Upper lobe of left lung (tissue), 6 donors: ENCODE measurements around the gene DLG2. TPM values are rescaled to one million over a fixed set of nuclear protein-coding genes. Genes with fewer than 3 reads are reported as not detected.
"Not testable (repeated sequence)": the region's sequence is repeated elsewhere in the genome, so short reads cannot be mapped to it uniquely, and the experiment has no call there.

Experiments used
- ATAC-seq, 2 donors: fragments of 200-7000 bp; cut with Tn5 transposase; one replicate each; pipeline ENCODE4 v1.9.1; 2022; ENCODE audit warnings: mild to moderate bottlenecking in 2 of 2, moderate library complexity in 2 of 2; ENCODE audit not compliant: low FRiP score in 2 of 2
- DNase-seq, 2 donors: peaks; one replicate each; pipeline ENCODE4 v3.0.0-alpha.2; 2019 to 2020
- H3K27ac ChIP-seq, 4 donors: fragments of 200-600 bp; sonication (generic); one replicate each; pipeline ENCODE4 v1.5.1; 2016 to 2019
- H3K27me3 ChIP-seq, 4 donors: fragments of 200-600 bp; sonication (generic); one replicate each; pipeline ENCODE4 v1.5.1; 2017 to 2019
- H3K36me3 ChIP-seq, 4 donors: fragments of 200-600 bp; sonication (generic); one replicate each; pipeline ENCODE4 v1.5.1; 2016 to 2019
- H3K4me1 ChIP-seq, 4 donors: fragments of 200-600 bp; sonication (generic); one replicate each; pipeline ENCODE4 v1.5.1; 2018 to 2019
- H3K4me3 ChIP-seq, 4 donors: fragments of 200-600 bp; sonication (generic); one replicate each; pipeline ENCODE4 v1.5.1; 2017 to 2019; ENCODE audit warnings: mild to moderate bottlenecking in 2 of 4, moderate library complexity in 1 of 4
- H3K9me3 ChIP-seq, 4 donors: fragments of 200-600 bp; sonication (generic); one replicate each; pipeline ENCODE4 v1.5.1; 2018 to 2019
- CTCF ChIP-seq, 6 experiments: fragments of 450-650 bp in 4 of 6; fragments of 200-600 bp in 2 of 6; sonication (generic) in 2 of 6; IDR thresholded peaks; one replicate each; pipeline ENCODE4 v1.5.1; 2016 to 2019; ENCODE audit warnings: antibody characterized with exemption in 6 of 6
- EP300 ChIP-seq, 4 donors: sonication (generic); formaldehyde crosslinking; IDR thresholded peaks; one replicate each; pipeline ENCODE4 v1.5.1; 2017; ENCODE audit warnings: antibody characterized with exemption in 4 of 4, control low read depth in 2 of 4
- POLR2A ChIP-seq, 4 donors: fragments of 450-650 bp; IDR thresholded peaks; one replicate each; pipeline ENCODE4 v1.5.1; 2016 to 2017; ENCODE audit warnings: antibody characterized with exemption in 4 of 4, mild to moderate bottlenecking in 2 of 4
- POLR2AphosphoS5 ChIP-seq, 2 donors: sonication (generic); formaldehyde crosslinking; IDR thresholded peaks; one replicate each; pipeline ENCODE4 v1.5.1; 2017; ENCODE audit warnings: antibody characterized with exemption in 2 of 2
- WGBS, 2 donors: methylation state at CpG; one replicate each; pipeline ENCODE4 v1.1.5; 2017 to 2018; 5-methylcytosine and 5-hydroxymethylcytosine counted together
- total RNA-seq, 6 donors: library from RNA; depleted of rRNA in 4 of 6; stranded (reverse); fragments of >200 nt in 4 of 6; gene quantifications; one replicate each; pipeline versions ENCODE4 v1.1.0 to v1.2.1, GENCODE V29; 2016 to 2021
- donor health status: DM: no; HTN: no; CAD: no; lungs with moderate emphysema.
- donor health status: DM: no; HTN: yes; CAD: no; lungs with severe emphysema.

The DLG2 gene
- total RNA-seq, 6 donors from 2014 or later: 3.4 to 37.7 (median 9.1) TPM

GRCh38 chr11:85355921-85356320 lies 271.2 kb downstream of the DLG2 start:
- DNase-seq (no peak), ATAC-seq (no peak)
- H3K4me1 ChIP-seq: no peaks in the 10 kb centered on the region
- H3K4me3 ChIP-seq: no peak overlapping the region
- H3K27me3 ChIP-seq: no peaks in the 10 kb centered on the region
- H3K27ac ChIP-seq: no peak overlapping the region
- no peaks in the 10 kb centered on the region for H3K36me3 ChIP-seq
- no peaks in the 10 kb centered on the region for H3K9me3 ChIP-seq
- no peak for TF ChIP-seq EP300 (IDR thresholded peaks at IDR 0.05)
- TF ChIP-seq CTCF (IDR thresholded peaks at IDR 0.05): no peak
- TF ChIP-seq POLR2A (IDR thresholded peaks at IDR 0.05): no peak
- TF ChIP-seq POLR2AphosphoS5 (IDR thresholded peaks at IDR 0.05): no peak

GRCh38 chr11:85349539-85349938 lies 277.6 kb downstream of the DLG2 start:
- not testable (repeated sequence) for H3K4me3 ChIP-seq, H3K4me1 ChIP-seq, H3K9me3 ChIP-seq, H3K27ac ChIP-seq, H3K27me3 ChIP-seq, ATAC-seq, H3K36me3 ChIP-seq, DNase-seq
- WGBS, 2 donors: 95 to 100% methylated on average over 2 of the region's 2 CpGs

GRCh38 chr11:85348945-85349344 lies 278.2 kb downstream of the DLG2 start:
- Histone ChIP-seq H3K9me3 (no peaks in the 10 kb centered on the region), H3K36me3 (no peaks in the 10 kb centered on the region), H3K4me3 (no peak overlapping the region), H3K27me3 (no peaks in the 10 kb centered on the region), H3K27ac (no peak overlapping the region), H3K4me1 (no peaks in the 10 kb centered on the region)
- no peak for DNase-seq
- TF ChIP-seq CTCF (IDR thresholded peaks at IDR 0.05) (no peak), POLR2A (IDR thresholded peaks at IDR 0.05) (no peak), EP300 (IDR thresholded peaks at IDR 0.05) (no peak), POLR2AphosphoS5 (IDR thresholded peaks at IDR 0.05) (no peak)
- ATAC-seq: no peak

- H3K4me3 ChIP-seq: no peak overlapping the region
- H3K36me3 ChIP-seq: no peaks in the 10 kb centered on the region
- 31 to 68% methylated on average over 1 of the region's 1 CpG for WGBS, 2 donors
- H3K27ac ChIP-seq: no peak overlapping the region
- ATAC-seq (no peak), DNase-seq (no peak)
- TF ChIP-seq POLR2AphosphoS5 (IDR thresholded peaks at IDR 0.05): no peak
- TF ChIP-seq CTCF (IDR thresholded peaks at IDR 0.05): no peak
- no peak for TF ChIP-seq POLR2A (IDR thresholded peaks at IDR 0.05)
- no peak for TF ChIP-seq EP300 (IDR thresholded peaks at IDR 0.05)
- no peaks in the 10 kb centered on the region for H3K9me3 ChIP-seq
- H3K27me3 ChIP-seq: no peaks in the 10 kb centered on the region
- no peaks in the 10 kb centered on the region for H3K4me1 ChIP-seq
Measured at GRCh38 chr11:85347291-85347690, 279.9 kb downstream of the DLG2 start.

DNA sequence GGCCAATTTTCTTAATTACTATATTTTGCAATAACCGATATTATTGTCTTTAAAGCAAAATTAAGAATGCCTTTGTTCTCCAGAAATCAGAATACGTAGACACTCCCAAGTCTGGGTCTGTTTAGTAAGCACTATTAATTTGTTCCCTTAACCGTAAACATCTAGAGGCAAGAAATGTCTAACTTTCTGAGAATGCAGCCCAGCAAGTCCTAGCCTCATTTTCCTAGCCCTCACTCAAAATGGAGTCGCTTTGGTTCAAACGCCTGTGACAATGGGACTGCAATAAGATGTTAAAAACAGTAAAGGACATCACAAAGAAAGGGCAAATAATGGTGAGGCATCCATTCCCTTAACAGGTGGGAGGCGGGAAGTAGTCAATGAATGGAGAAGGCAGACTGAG lies 280.7 kb downstream of the DLG2 start:
- Histone ChIP-seq H3K9me3 (peaks cover 0 to 5% (median 3%) of the 10 kb centered on the region in 4 donors), H3K27ac (no peak overlapping the region), H3K4me3 (no peak overlapping the region), H3K27me3 (no peaks in the 10 kb centered on the region), H3K4me1 (no peaks in the 10 kb centered on the region), H3K36me3 (no peaks in the 10 kb centered on the region)
- DNase-seq (no peak), ATAC-seq (no peak)
- TF ChIP-seq CTCF (IDR thresholded peaks at IDR 0.05): no peak
- no peak for TF ChIP-seq EP300 (IDR thresholded peaks at IDR 0.05)
- TF ChIP-seq POLR2AphosphoS5 (IDR thresholded peaks at IDR 0.05): no peak
- no peak for TF ChIP-seq POLR2A (IDR thresholded peaks at IDR 0.05)
- 95% methylated on average over 6 of the region's 6 CpGs for WGBS, 2 donors

DNA sequence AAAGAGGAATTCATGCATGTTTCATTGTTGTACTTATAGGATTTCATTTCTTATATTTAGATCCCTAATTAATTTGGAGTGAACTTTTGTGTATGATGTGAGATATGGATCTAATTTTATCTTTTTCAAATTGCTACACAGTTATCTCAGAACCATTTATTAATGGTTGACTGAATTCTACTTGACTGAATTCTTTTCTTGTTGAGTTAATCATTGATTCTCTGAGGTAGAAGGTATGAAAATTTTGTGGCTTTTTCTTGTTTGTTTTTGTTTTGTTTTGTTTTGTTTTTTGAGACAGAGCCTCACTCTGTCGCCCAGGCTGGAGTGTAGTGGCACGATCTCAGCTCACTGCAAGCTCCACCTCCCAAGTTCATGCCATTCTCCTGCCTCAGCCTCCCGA lies 286.3 kb downstream of the DLG2 start:
- H3K4me3 ChIP-seq, H3K36me3 ChIP-seq, H3K4me1 ChIP-seq, H3K27me3 ChIP-seq, H3K27ac ChIP-seq, DNase-seq, ATAC-seq: not testable (repeated sequence)
- WGBS, 2 donors: 86 to 90% methylated on average over 3 of the region's 3 CpGs
- H3K9me3 ChIP-seq: peaks cover 3 to 10% (median 8%) of the 10 kb centered on the region in 4 donors
